ENCODE results near the gene SNRNP200. TPM values are rescaled to one million over a fixed set of nuclear protein-coding genes. Genes with fewer than 3 reads are reported as not detected.

The SNRNP200 gene
- total RNA-seq, 1 donor from 2014 or later, result 114 TPM

GRCh38 chr2:96241227-96241626 is 64.1 kb downstream of the SNRNP200 start:
- TF ChIP-seq CTCF (IDR thresholded peaks at IDR 0.05), result no peak
- Mint-ChIP-seq H3K9me3 (ENCODE audit: unreplicated experiment) (no peaks in the 10 kb centered on the region), H3K4me3 (ENCODE audit: unreplicated experiment) (no peak overlapping the region), H3K27ac (ENCODE audit: unreplicated experiment) (no peak overlapping the region), H3K4me1 (ENCODE audit: unreplicated experiment) (peaks cover 5% of the 10 kb centered on the region), H3K36me3 (ENCODE audit: unreplicated experiment) (no peaks in the 10 kb centered on the region), H3K27me3 (ENCODE audit: unreplicated experiment) (no peaks in the 10 kb centered on the region)
- no peak for DNase-seq (ENCODE audit: extremely low spot score, unreplicated experiment)

- peaks cover 3% of the 10 kb centered on the region for H3K4me1 Mint-ChIP-seq (ENCODE audit: unreplicated experiment)
- H3K27ac Mint-ChIP-seq (ENCODE audit: unreplicated experiment), result no peak overlapping the region
- H3K36me3 Mint-ChIP-seq (ENCODE audit: unreplicated experiment), result no peaks in the 10 kb centered on the region
- DNase-seq (ENCODE audit: extremely low spot score, unreplicated experiment), result no peak
- H3K9me3 Mint-ChIP-seq (ENCODE audit: unreplicated experiment), result no peaks in the 10 kb centered on the region
- no peak overlapping the region for H3K4me3 Mint-ChIP-seq (ENCODE audit: unreplicated experiment)
- TF ChIP-seq CTCF (IDR thresholded peaks at IDR 0.05), result no peak
- no peaks in the 10 kb centered on the region for H3K27me3 Mint-ChIP-seq (ENCODE audit: unreplicated experiment)
Observed at GRCh38 chr2:96240341-96241038, 64.9 kb downstream of the SNRNP200 start.

GRCh38 chr2:96239745-96240264 is 65.5 kb downstream of the SNRNP200 start:
- Mint-ChIP-seq H3K9me3 (ENCODE audit: unreplicated experiment) (no peaks in the 10 kb centered on the region), H3K4me1 (ENCODE audit: unreplicated experiment) (peaks cover 3% of the 10 kb centered on the region), H3K27ac (ENCODE audit: unreplicated experiment) (no peak overlapping the region), H3K36me3 (ENCODE audit: unreplicated experiment) (no peaks in the 10 kb centered on the region), H3K27me3 (ENCODE audit: unreplicated experiment) (no peaks in the 10 kb centered on the region), H3K4me3 (ENCODE audit: unreplicated experiment) (no peak overlapping the region)
- TF ChIP-seq CTCF (IDR thresholded peaks at IDR 0.05), result no peak
- DNase-seq (ENCODE audit: extremely low spot score, unreplicated experiment), result no peak

- no peaks in the 10 kb centered on the region for H3K36me3 Mint-ChIP-seq (ENCODE audit: unreplicated experiment)
- H3K27ac Mint-ChIP-seq (ENCODE audit: unreplicated experiment), result no peak overlapping the region
- H3K4me3 Mint-ChIP-seq (ENCODE audit: unreplicated experiment), result no peak overlapping the region
- H3K4me1 Mint-ChIP-seq (ENCODE audit: unreplicated experiment), result peaks cover 3% of the 10 kb centered on the region
- no peaks in the 10 kb centered on the region for H3K27me3 Mint-ChIP-seq (ENCODE audit: unreplicated experiment)
- DNase-seq (ENCODE audit: extremely low spot score, unreplicated experiment), result no peak
- no peaks in the 10 kb centered on the region for H3K9me3 Mint-ChIP-seq (ENCODE audit: unreplicated experiment)
- TF ChIP-seq CTCF (IDR thresholded peaks at IDR 0.05), result no peak
Observed at GRCh38 chr2:96239091-96239490, 66.3 kb downstream of the SNRNP200 start.

GRCh38 chr2:96238266-96238665 is 67.1 kb downstream of the SNRNP200 start:
- Mint-ChIP-seq H3K4me3 (ENCODE audit: unreplicated experiment) (no peak overlapping the region), H3K36me3 (ENCODE audit: unreplicated experiment) (no peaks in the 10 kb centered on the region), H3K27ac (ENCODE audit: unreplicated experiment) (no peak overlapping the region), H3K4me1 (ENCODE audit: unreplicated experiment) (peaks cover 3% of the 10 kb centered on the region), H3K27me3 (ENCODE audit: unreplicated experiment) (no peaks in the 10 kb centered on the region), H3K9me3 (ENCODE audit: unreplicated experiment) (no peaks in the 10 kb centered on the region)
- TF ChIP-seq CTCF (IDR thresholded peaks at IDR 0.05), result no peak
- DNase-seq (ENCODE audit: extremely low spot score, unreplicated experiment), result no peak
